H1 (cell line): ENCODE data around the gene NTRK2. TPM values are rescaled to one million over a fixed set of nuclear protein-coding genes. Genes with fewer than 3 reads are reported as not detected.

ENCODE experiments used
- NANOG ChIP-seq: IDR thresholded peaks from 2 replicates; pipeline ENCODE4 v1.6.1; 2011; ENCODE audit warnings: low read length, low read depth, mild to moderate bottlenecking, inconsistent platforms; ENCODE audit not compliant: insufficient read depth, poor library complexity, severe bottlenecking
- RNF2 ChIP-seq: fragments of 200-900, 300-1000 bp; sonication (generic); IDR thresholded peaks from 2 replicates; pipeline ENCODE4 v1.7.1; 2016; ENCODE audit warnings: borderline replicate concordance, low read depth, mild to moderate bottlenecking, antibody characterized with exemption, low read length; ENCODE audit not compliant: poor library complexity, severe bottlenecking; ENCODE audit errors: missing control alignments
- polyA plus RNA-seq, 7 experiments: library from polyadenylated mRNA; depleted of rRNA in 3 of 7; stranded (reverse) in 5 of 7; unstranded in 2 of 7; fragments of >200 nt in 5 of 7; fragments of 200-250 nt in 2 of 7; gene quantifications; 1 replicate in 5 of 7; 2 replicates in 1 of 7; 4 replicates in 1 of 7; pipeline versions ENCODE4 v1.2.1 to v1.2.3, GENCODE V29; 2011 to 2013; ENCODE audit warnings: missing spikeins in 2 of 7, mixed read lengths in 2 of 7
- total RNA-seq: library from RNA; stranded (reverse); fragmentation: NEBNext Ultra II Directional; extraction: Animal tissue kit (Norgen Biotek cat#: 25700); gene quantifications from 2 replicates; pipeline ENCODE4 v1.2.1, GENCODE V29; 2021
- TF ChIP-seq, protein P1 (sequence below): fragments of 300-600 bp; sonication (generic); IDR thresholded peaks from 2 replicates; pipeline ENCODE4 v1.7.1; 2012; ENCODE audit warnings: low read length, moderate library complexity, mild to moderate bottlenecking, inconsistent platforms; ENCODE audit not compliant: insufficient replicate concordance

NTRK2 gene
- total and polyA plus RNA-seq, 2 of the 8 experiments (the other 6 are each of a cell fraction or from before 2014, with no cell fraction given): 0.03 to 0.04 TPM

DNA sequence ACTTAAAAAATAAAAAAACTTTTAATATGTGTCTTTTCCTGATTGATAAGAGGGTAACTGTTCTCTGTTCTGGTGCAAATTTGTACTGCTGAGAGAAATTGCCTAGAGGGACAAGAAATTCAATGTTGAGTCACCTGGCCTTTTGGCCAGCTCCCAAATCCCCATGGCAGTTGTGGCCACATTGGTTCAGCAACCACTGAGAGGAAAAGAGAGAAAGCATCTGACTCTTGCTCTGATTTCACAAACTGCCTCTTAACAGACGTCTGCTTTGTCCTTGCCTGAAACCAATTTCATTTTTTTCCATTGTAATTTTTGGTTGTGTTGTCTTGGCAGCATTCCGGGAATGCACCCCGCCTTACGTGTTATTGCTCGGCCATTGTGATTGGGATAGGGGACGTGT lies 42.4 kb downstream of the NTRK2 start (continued):
- TF ChIP-seq RNF2: no peak
- TF ChIP-seq, protein P1, sequence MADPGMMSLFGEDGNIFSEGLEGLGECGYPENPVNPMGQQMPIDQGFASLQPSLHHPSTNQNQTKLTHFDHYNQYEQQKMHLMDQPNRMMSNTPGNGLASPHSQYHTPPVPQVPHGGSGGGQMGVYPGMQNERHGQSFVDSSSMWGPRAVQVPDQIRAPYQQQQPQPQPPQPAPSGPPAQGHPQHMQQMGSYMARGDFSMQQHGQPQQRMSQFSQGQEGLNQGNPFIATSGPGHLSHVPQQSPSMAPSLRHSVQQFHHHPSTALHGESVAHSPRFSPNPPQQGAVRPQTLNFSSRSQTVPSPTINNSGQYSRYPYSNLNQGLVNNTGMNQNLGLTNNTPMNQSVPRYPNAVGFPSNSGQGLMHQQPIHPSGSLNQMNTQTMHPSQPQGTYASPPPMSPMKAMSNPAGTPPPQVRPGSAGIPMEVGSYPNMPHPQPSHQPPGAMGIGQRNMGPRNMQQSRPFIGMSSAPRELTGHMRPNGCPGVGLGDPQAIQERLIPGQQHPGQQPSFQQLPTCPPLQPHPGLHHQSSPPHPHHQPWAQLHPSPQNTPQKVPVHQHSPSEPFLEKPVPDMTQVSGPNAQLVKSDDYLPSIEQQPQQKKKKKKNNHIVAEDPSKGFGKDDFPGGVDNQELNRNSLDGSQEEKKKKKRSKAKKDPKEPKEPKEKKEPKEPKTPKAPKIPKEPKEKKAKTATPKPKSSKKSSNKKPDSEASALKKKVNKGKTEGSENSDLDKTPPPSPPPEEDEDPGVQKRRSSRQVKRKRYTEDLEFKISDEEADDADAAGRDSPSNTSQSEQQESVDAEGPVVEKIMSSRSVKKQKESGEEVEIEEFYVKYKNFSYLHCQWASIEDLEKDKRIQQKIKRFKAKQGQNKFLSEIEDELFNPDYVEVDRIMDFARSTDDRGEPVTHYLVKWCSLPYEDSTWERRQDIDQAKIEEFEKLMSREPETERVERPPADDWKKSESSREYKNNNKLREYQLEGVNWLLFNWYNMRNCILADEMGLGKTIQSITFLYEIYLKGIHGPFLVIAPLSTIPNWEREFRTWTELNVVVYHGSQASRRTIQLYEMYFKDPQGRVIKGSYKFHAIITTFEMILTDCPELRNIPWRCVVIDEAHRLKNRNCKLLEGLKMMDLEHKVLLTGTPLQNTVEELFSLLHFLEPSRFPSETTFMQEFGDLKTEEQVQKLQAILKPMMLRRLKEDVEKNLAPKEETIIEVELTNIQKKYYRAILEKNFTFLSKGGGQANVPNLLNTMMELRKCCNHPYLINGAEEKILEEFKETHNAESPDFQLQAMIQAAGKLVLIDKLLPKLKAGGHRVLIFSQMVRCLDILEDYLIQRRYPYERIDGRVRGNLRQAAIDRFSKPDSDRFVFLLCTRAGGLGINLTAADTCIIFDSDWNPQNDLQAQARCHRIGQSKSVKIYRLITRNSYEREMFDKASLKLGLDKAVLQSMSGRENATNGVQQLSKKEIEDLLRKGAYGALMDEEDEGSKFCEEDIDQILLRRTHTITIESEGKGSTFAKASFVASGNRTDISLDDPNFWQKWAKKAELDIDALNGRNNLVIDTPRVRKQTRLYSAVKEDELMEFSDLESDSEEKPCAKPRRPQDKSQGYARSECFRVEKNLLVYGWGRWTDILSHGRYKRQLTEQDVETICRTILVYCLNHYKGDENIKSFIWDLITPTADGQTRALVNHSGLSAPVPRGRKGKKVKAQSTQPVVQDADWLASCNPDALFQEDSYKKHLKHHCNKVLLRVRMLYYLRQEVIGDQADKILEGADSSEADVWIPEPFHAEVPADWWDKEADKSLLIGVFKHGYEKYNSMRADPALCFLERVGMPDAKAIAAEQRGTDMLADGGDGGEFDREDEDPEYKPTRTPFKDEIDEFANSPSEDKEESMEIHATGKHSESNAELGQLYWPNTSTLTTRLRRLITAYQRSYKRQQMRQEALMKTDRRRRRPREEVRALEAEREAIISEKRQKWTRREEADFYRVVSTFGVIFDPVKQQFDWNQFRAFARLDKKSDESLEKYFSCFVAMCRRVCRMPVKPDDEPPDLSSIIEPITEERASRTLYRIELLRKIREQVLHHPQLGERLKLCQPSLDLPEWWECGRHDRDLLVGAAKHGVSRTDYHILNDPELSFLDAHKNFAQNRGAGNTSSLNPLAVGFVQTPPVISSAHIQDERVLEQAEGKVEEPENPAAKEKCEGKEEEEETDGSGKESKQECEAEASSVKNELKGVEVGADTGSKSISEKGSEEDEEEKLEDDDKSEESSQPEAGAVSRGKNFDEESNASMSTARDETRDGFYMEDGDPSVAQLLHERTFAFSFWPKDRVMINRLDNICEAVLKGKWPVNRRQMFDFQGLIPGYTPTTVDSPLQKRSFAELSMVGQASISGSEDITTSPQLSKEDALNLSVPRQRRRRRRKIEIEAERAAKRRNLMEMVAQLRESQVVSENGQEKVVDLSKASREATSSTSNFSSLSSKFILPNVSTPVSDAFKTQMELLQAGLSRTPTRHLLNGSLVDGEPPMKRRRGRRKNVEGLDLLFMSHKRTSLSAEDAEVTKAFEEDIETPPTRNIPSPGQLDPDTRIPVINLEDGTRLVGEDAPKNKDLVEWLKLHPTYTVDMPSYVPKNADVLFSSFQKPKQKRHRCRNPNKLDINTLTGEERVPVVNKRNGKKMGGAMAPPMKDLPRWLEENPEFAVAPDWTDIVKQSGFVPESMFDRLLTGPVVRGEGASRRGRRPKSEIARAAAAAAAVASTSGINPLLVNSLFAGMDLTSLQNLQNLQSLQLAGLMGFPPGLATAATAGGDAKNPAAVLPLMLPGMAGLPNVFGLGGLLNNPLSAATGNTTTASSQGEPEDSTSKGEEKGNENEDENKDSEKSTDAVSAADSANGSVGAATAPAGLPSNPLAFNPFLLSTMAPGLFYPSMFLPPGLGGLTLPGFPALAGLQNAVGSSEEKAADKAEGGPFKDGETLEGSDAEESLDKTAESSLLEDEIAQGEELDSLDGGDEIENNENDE: no peak
- no peak for TF ChIP-seq NANOG
